H9 (cell line): Measurements from ENCODE around the gene TAF9. TPM values are rescaled to one million over a fixed set of nuclear protein-coding genes. Genes with fewer than 3 reads are reported as not detected.

Experiments
- DNase-seq: peaks from one replicate; pipeline ENCODE4 v3.0.0-alpha.2; 2017
- H2AFZ ChIP-seq: one replicate; pipeline ENCODE4 v1.6.1; 2013; ENCODE audit warnings: mild to moderate bottlenecking, low read length, control low read depth, moderate library complexity
- H2AK5ac ChIP-seq: 2 replicates; pipeline ENCODE4 v1.6.1; 2013; ENCODE audit warnings: low read length, control low read depth, mixed read lengths; ENCODE audit not compliant: insufficient read length
- H2BK120ac ChIP-seq: one replicate; pipeline ENCODE4 v1.6.1; 2013; ENCODE audit warnings: low read depth, mild to moderate bottlenecking, low read length, control low read depth, inconsistent platforms; ENCODE audit not compliant: poor library complexity, severe bottlenecking
- H2BK12ac ChIP-seq: 2 replicates; pipeline ENCODE4 v1.6.1; 2013; ENCODE audit warnings: low read length, control low read depth, mixed read lengths, low read depth; ENCODE audit not compliant: insufficient read length
- H2BK15ac ChIP-seq: 2 replicates; pipeline ENCODE4 v1.6.1; 2013; ENCODE audit warnings: low read depth, low read length, control low read depth
- H2BK20ac ChIP-seq: one replicate; pipeline ENCODE4 v1.6.1; 2013; ENCODE audit warnings: low read depth, mild to moderate bottlenecking, low read length, control low read depth, inconsistent platforms; ENCODE audit not compliant: poor library complexity, severe bottlenecking
- H2BK5ac ChIP-seq: 2 replicates; pipeline ENCODE4 v1.6.1; 2013; ENCODE audit warnings: low read length, control low read depth, mixed read lengths; ENCODE audit not compliant: insufficient read length
- H3K14ac ChIP-seq: 2 replicates; pipeline ENCODE4 v1.6.1; 2013; ENCODE audit warnings: low read length, control low read depth; ENCODE audit not compliant: insufficient read depth
- H3K18ac ChIP-seq: 2 replicates; pipeline ENCODE4 v1.6.1; 2013; ENCODE audit warnings: low read depth, mild to moderate bottlenecking, mixed read lengths, low read length, control low read depth; ENCODE audit not compliant: insufficient read length
- H3K23ac ChIP-seq: 2 replicates; pipeline ENCODE4 v1.6.1; 2013; ENCODE audit warnings: low read length, control low read depth, mixed read lengths, low read depth; ENCODE audit not compliant: insufficient read length
- H3K23me2 ChIP-seq: 2 replicates; pipeline ENCODE4 v1.6.1; 2013; ENCODE audit warnings: low read depth, mild to moderate bottlenecking, mixed read lengths, low read length, control low read depth; ENCODE audit not compliant: insufficient read length, poor library complexity, severe bottlenecking
- H3K27ac ChIP-seq: 2 replicates; pipeline ENCODE4 v1.5.1; 2013; ENCODE audit warnings: low read length, control low read depth, mixed read lengths, low read depth; ENCODE audit not compliant: insufficient read length
- H3K27me3 ChIP-seq: 2 replicates; pipeline ENCODE4 v1.6.1; 2013; ENCODE audit warnings: low read length, control low read depth, inconsistent platforms; ENCODE audit not compliant: insufficient read depth
- H3K4ac ChIP-seq: 2 replicates; pipeline ENCODE4 v1.6.1; 2013; ENCODE audit warnings: low read depth, mild to moderate bottlenecking, control low read depth, inconsistent platforms, low read length, moderate library complexity
- H3K4me1 ChIP-seq: 2 replicates; pipeline ENCODE4 v1.6.1; 2013; ENCODE audit warnings: low read length, control low read depth, inconsistent platforms; ENCODE audit not compliant: insufficient read depth
- H3K4me2 ChIP-seq: 2 replicates; pipeline ENCODE4 v1.6.1; 2013; ENCODE audit warnings: low read length, control low read depth, mixed read lengths; ENCODE audit not compliant: insufficient read length, insufficient read depth
- H3K56ac ChIP-seq: 2 replicates; pipeline ENCODE4 v1.6.1; 2013; ENCODE audit warnings: low read depth, mild to moderate bottlenecking, mixed read lengths, low read length, control low read depth; ENCODE audit not compliant: insufficient read length
- H3K79me1 ChIP-seq: 2 replicates; pipeline ENCODE4 v1.6.1; 2013; ENCODE audit warnings: low read depth, mild to moderate bottlenecking, moderate library complexity, low read length, control low read depth, inconsistent platforms; ENCODE audit not compliant: insufficient read depth, poor library complexity, severe bottlenecking
- H3K79me2 ChIP-seq: 2 replicates; pipeline ENCODE4 v1.6.1; 2013; ENCODE audit warnings: low read length, control low read depth, inconsistent platforms; ENCODE audit not compliant: insufficient read depth
- H3K9ac ChIP-seq: 2 replicates; pipeline ENCODE4 v1.6.1; 2013; ENCODE audit warnings: low read length, control low read depth, mixed read lengths; ENCODE audit not compliant: insufficient read length; ENCODE audit errors: extremely low read depth
- H3K9me3 ChIP-seq: one replicate; pipeline ENCODE4 v1.6.1; 2013; ENCODE audit warnings: low read depth, low read length, inconsistent platforms; ENCODE audit not compliant: control insufficient read depth
- H3T11ph ChIP-seq: one replicate; pipeline ENCODE4 v1.6.1; 2013; ENCODE audit warnings: mild to moderate bottlenecking, low read length, control low read depth, inconsistent platforms
- H4K20me1 ChIP-seq: one replicate; pipeline ENCODE4 v1.6.1; 2013; ENCODE audit not compliant: control insufficient read depth, insufficient read length, insufficient read depth
- H4K5ac ChIP-seq: 2 replicates; pipeline ENCODE4 v1.6.1; 2013; ENCODE audit warnings: low read depth, mild to moderate bottlenecking, mixed read lengths, low read length, control low read depth; ENCODE audit not compliant: insufficient read length
- H4K8ac ChIP-seq: replicated peaks from 2 replicates; pipeline ENCODE4 v1.6.1; 2013; ENCODE audit warnings: low read length, control low read depth, mixed read lengths, low read depth; ENCODE audit not compliant: insufficient read length
- H4K91ac ChIP-seq: 2 replicates; pipeline ENCODE4 v1.6.1; 2013; ENCODE audit warnings: low read depth, mild to moderate bottlenecking, moderate library complexity, mixed read lengths, low read length, control low read depth; ENCODE audit not compliant: insufficient read length
- H3K27ac Mint-ChIP-seq, 3 experiments: 2 replicates in 2 of 3; 3 replicates in 1 of 3; pipeline ENCODE4 v1.8.0; 2020 to 2021; ENCODE audit warnings: mixed read lengths in 3 of 3, mild to moderate bottlenecking in 1 of 3, moderate library complexity in 1 of 3
- H3K27me3 Mint-ChIP-seq: 2 replicates; pipeline ENCODE4 v1.8.0; 2021; ENCODE audit warnings: low read depth, mild to moderate bottlenecking, moderate library complexity, mixed read lengths
- H3K36me3 Mint-ChIP-seq, 3 experiments: 2 replicates in 2 of 3; 3 replicates in 1 of 3; pipeline ENCODE4 v1.8.0; 2020 to 2021; ENCODE audit warnings: low read depth in 3 of 3, mixed read lengths in 3 of 3; ENCODE audit not compliant: insufficient read depth in 1 of 3
- H3K4me1 Mint-ChIP-seq, 2 experiments: 2 replicates each; pipeline ENCODE4 v1.8.0; 2020; ENCODE audit warnings: mixed read lengths in 2 of 2
- H3K4me3 Mint-ChIP-seq, 2 experiments: 2 replicates in 1 of 2; 3 replicates in 1 of 2; pipeline ENCODE4 v1.8.0; 2020 to 2021; ENCODE audit warnings: mild to moderate bottlenecking in 2 of 2, mixed read lengths in 2 of 2, moderate library complexity in 1 of 2
- H3K9me3 Mint-ChIP-seq, 2 experiments: 2 replicates in 1 of 2; 3 replicates in 1 of 2; pipeline ENCODE4 v1.8.0; 2020; ENCODE audit warnings: mild to moderate bottlenecking in 2 of 2, mixed read lengths in 2 of 2, moderate library complexity in 1 of 2
- WGBS: extraction: QIAGEN DNeasy Blood & Tissue Kit; methylation state at CpG from one replicate; pipeline ENCODE4 v1.1.7; 2013; ENCODE audit warnings: missing lambda C conversion rate, low lambda C conversion rate, mixed read lengths; ENCODE audit not compliant: insufficient read length; ENCODE audit errors: extremely low coverage; 5-methylcytosine and 5-hydroxymethylcytosine counted together
- total RNA-seq: library from RNA; stranded (reverse); gene quantifications from 2 replicates; pipeline ENCODE4 v1.2.1, GENCODE V29; 2021
- TF ChIP-seq, protein P1 (sequence below): fragments of 200-600 bp; sonication (generic); conservative IDR thresholded peaks from 3 replicates; pipeline ENCODE4 v1.8.0; 2021; ENCODE audit warnings: antibody characterized with exemption, mild to moderate bottlenecking

The TAF9 gene
- total RNA-seq, 1 experiment from 2014 or later = 85.0 TPM

DNA sequence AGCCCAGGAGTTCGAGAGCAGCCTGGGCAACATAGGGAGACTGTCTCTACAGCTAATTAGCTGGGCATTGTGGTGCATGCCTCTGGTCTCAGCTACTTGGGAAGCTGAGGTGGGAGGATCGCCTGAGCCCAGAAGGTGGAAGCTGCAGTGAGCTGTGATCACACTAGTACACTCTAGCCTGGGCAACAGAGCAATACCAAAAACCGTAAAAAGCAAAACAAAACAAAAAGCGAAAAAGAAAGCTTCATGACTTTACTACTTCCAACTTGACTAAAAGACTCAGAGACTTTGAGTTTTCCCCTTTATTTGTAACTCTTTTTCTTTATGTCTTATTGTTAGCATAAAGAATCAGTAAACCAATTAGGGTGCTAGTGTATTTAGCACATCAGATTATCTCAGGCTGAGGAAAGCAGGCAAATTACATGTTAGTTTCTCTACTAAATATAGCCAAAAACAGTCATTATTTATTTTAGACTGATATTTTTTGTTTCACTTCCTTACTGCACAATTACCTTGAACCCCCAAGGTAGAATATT lies 5.7 kb upstream of the TAF9 start:
- no peaks in the 10 kb centered on the region; the same call in 1 of the 2 replicates for H3K27me3 ChIP-seq
- H3K4me2 ChIP-seq = no peak overlapping the region
- no peak overlapping the region for H2BK120ac ChIP-seq
- H3K9ac ChIP-seq = no peak overlapping the region
- H3T11ph ChIP-seq = no peak overlapping the region
- Mint-ChIP-seq H3K36me3 (peaks cover 2 to 32% (median 30%) of the 10 kb centered on the region in 3 experiments; a peak in 5 of 7 replicates), H3K27ac (no peak overlapping the region), H3K4me3 (no peak overlapping the region), H3K4me1 (peaks cover 3% of the 10 kb centered on the region in 2 experiments; a peak in 3 of 4 replicates), H3K9me3 (no peaks in the 10 kb centered on the region), H3K27me3 (no peaks in the 10 kb centered on the region)
- no peak overlapping the region for H3K27ac ChIP-seq
- H3K4ac ChIP-seq = no peak overlapping the region
- H3K23ac ChIP-seq = no peak overlapping the region
- no peak overlapping the region for H2BK5ac ChIP-seq
- no peak overlapping the region for H4K5ac ChIP-seq
- TF ChIP-seq, protein P1, sequence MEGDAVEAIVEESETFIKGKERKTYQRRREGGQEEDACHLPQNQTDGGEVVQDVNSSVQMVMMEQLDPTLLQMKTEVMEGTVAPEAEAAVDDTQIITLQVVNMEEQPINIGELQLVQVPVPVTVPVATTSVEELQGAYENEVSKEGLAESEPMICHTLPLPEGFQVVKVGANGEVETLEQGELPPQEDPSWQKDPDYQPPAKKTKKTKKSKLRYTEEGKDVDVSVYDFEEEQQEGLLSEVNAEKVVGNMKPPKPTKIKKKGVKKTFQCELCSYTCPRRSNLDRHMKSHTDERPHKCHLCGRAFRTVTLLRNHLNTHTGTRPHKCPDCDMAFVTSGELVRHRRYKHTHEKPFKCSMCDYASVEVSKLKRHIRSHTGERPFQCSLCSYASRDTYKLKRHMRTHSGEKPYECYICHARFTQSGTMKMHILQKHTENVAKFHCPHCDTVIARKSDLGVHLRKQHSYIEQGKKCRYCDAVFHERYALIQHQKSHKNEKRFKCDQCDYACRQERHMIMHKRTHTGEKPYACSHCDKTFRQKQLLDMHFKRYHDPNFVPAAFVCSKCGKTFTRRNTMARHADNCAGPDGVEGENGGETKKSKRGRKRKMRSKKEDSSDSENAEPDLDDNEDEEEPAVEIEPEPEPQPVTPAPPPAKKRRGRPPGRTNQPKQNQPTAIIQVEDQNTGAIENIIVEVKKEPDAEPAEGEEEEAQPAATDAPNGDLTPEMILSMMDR = no peak
- no peak overlapping the region for H2AFZ ChIP-seq
- no peaks in the 10 kb centered on the region for H3K9me3 ChIP-seq
- H2AK5ac ChIP-seq = no peak overlapping the region
- H2BK12ac ChIP-seq = no peak overlapping the region
- no peak overlapping the region for H4K91ac ChIP-seq
- no peak overlapping the region for H3K18ac ChIP-seq
- H3K14ac ChIP-seq = no peak overlapping the region
- no peaks in the 10 kb centered on the region for H3K79me1 ChIP-seq
- H2BK15ac ChIP-seq = no peak overlapping the region
- no peak overlapping the region for H3K56ac ChIP-seq
- no peaks in the 10 kb centered on the region for H3K23me2 ChIP-seq
- H4K8ac ChIP-seq = no peak overlapping the region
- H3K79me2 ChIP-seq = peaks cover 2% of the 10 kb centered on the region; the same call in 1 of the 2 replicates
- H2BK20ac ChIP-seq = no peak overlapping the region
- H3K4me1 ChIP-seq = no peaks in the 10 kb centered on the region
- DNase-seq = no peak
- no CpG with 5 or more reads among the region's 4 CpGs for WGBS
- no peaks in the 10 kb centered on the region for H4K20me1 ChIP-seq
